HG03025 (cell line): Measurements from ENCODE around the gene CCL16.
"Not testable (repeated sequence)": the region's sequence is repeated elsewhere in the genome, so short reads cannot be mapped to it uniquely, and the experiment has no call there.

ENCODE experiments used
- ATAC-seq: cut with Tn5 transposase; IDR thresholded peaks from one replicate; pipeline ENCODE4 v1.9.1; 2021; ENCODE audit warnings: mild to moderate bottlenecking, moderate library complexity; ENCODE audit not compliant: unreplicated experiment, low FRiP score

CCL16 gene

DNA sequence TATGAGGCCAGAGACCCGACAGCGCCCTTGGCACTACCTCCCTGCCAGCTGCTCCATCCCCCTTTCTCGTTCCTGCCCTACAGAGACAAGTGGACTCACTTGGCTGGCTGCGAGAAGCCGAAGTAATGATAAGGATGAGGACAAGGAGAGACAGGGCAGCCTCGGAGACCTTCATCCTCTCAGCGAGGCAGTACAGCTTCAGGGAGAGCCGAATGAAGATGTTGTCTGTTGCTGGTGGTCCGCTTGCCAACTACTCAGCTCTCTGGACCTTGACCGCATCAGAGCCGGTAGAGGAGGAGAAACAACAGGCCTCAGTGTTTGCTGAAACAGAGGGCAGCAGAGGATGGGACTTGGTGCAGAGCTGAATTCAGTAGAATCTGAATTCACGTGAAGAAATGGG is at the start of gene CCL16:
Gene CCL16 (minus strand): TSS at position 252 of the 400 bp plus-strand sequence. CDS start 77 bp downstream, at position 175.
- ATAC-seq: no peak

GRCh38 chr17:36030956-36031355 is 49.7 kb upstream of the CCL16 start:
- no peak for ATAC-seq

GRCh38 chr17:36027761-36028160 is 46.5 kb upstream of the CCL16 start:
- no peak for ATAC-seq

DNA sequence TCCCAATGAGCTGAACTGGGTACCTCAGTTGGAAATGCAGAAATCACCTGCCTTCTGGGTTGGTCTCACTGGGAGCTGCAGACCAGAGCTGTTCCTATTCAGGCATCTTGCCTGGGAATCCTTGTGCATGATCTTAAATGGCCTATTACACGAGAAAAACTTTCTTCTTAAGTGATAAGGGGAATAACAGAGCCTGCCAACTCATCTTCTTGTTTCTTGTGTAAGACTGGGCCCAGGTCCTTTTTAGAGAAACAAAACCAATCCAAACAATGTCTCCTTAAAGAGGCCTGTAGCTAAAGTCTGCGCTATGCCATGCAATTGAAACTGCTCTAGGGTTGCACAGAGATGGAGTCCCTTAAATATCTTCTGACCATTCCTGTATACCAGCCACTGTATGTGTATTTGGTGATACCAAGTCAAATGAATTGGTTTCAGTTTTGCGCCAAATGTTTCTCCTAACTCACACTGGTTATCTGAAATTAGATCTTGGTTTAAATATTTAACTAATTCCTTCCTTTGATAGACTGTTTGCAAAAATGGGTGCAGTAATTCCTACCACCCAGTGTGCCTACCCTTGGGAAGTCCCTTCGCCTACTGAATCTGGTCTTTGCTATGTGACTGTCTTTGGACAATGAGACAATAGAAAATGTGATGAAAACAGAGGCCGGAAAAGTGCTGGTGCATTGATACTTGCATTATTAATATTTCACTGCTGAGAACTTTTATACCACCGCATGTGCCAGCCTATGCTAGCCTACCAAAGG is 43.0 kb upstream of the CCL16 start:
- no peak for ATAC-seq

DNA sequence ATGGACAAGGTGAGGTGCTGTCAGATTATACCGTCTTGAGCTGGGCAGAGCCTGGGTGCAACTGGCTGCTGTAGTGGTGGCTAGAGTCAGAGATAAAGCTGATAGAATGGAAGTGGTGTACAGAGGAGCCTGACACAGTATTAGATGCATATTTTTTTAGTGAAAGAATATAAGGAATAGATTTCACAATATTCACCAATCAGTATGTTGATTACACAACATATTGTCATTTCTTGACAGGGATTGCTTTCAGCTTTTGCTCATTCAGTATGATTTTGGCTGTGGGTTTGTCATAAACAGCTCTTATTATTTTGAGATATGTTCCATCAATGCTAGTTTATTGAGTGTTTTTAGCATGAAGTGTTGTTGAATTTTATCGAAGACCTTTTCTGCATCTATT is 38.1 kb upstream of the CCL16 start:
- no peak for ATAC-seq

- no peak for ATAC-seq
Measured at GRCh38 chr17:36017799-36018198, 36.5 kb upstream of the CCL16 start, which contains the start of gene CCL23. Gene CCL23, minus strand, starts transcription at chr17:36017972. Its CDS starts 75 bp downstream, at chr17:36017897.

DNA sequence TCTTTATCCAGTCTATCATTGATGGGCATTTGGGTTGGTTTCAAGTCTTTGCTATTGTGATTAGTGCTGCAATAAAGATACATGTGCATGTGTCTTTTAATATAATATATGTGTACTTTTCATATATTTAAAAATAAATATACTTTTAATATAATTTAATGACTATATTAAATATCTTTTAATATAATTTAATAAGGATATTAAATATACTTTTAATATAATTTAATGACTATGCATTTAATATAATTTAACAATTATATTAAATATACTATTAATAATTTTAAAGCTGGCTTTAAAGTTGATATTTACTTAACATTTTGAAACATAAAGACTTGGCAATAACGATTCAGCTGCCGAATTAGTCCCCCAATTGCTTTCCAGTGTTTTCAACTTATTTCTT is 35.3 kb upstream of the CCL16 start:
- no peak for ATAC-seq

- ATAC-seq: not testable (repeated sequence)
Measured at GRCh38 chr17:36015895-36016294, 34.6 kb upstream of the CCL16 start.

GRCh38 chr17:36014946-36015345 is 33.6 kb upstream of the CCL16 start:
- no peak for ATAC-seq

DNA sequence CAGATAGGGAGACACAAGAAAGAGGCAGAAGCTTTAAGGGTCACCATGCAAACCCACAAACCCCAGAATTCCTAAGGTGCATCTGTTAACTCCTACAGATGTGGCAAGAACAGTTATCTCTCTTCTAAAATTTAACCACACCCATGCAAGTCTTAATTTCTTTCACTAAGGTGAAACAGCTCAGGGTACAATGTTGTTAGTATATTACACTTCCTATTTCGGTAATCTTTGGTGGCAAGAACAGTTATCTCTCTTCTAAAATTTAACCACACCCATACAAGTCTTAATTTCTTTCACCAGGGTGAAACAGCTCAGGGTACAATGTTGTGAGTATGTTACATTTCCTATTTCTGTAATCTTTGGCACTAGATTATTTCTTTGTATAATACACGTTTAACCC is 29.9 kb upstream of the CCL16 start:
- no peak for ATAC-seq

- ATAC-seq: no peak
Measured at GRCh38 chr17:36008998-36009665, 27.8 kb upstream of the CCL16 start.

DNA sequence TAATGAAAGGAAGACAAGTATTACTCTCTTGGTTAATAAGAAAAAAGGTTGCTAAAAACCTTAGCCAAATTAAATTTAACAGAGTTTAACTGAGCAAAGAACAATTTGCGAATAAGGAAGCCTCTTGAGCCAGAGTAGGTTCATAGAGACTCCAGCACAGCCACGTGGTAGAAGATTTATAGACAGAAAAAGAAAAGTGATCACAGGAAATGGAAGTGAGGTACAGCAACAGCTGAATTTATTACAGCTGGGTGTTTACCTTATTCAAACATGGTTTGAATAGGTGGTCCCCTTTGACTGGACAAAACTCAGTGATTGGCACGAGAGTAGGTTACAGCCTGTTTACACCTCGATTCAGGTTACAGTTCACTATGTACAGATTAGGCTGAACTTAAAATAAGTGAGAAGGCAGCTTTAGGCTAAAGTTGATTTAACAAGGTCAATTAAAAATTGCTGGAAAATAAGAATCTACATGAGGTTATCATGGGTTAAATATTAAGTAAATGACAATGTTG is 23.4 kb upstream of the CCL16 start:
- ATAC-seq: no peak

- no peak for ATAC-seq
Measured at GRCh38 chr17:36002631-36003030, 21.3 kb upstream of the CCL16 start.

DNA sequence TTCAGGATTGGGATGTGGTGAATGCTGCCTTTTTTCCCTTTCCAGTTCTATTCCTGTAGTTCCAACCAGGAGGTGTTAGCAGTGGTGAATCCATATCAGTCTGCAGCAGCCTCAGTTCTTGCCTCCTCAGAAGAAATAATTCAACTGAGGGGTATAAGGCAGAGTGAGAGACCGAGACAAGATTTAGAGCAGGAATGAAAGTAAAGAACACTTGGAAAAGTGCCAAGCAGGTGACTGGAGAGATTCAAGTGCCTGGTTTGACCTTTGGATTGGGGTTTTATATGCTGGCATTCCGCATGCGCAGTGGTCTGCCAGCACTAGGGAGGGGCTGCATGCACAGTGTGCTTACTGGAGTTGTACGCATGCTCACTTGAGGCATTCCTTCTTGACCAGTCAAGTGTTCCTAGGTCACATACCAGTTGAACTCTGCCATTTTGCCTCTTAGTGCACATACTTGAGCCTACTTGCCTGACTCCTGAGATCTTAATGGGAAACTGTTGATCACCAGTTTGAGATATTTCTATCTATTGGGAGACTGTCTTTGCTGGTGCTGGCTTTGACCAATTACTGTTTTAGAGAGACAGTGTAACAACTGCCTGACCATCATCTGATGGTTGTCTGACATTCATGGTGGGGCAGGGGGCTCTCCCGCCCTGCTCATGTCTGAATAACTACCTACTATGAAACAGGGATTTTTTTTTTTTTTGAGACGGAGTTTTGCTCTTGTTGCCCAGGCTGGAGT is 20.7 kb upstream of the CCL16 start:
- no peak for ATAC-seq

GRCh38 chr17:36001110-36001771 is 19.9 kb upstream of the CCL16 start, which contains the start of gene CCL15:
Gene CCL15, minus strand, starts transcription at chr17:36001553. Its CDS starts 61 bp downstream, at chr17:36001492.
- no peak for ATAC-seq

GRCh38 chr17:36000732-36001109 is 19.4 kb upstream of the CCL16 start:
- no peak for ATAC-seq

DNA sequence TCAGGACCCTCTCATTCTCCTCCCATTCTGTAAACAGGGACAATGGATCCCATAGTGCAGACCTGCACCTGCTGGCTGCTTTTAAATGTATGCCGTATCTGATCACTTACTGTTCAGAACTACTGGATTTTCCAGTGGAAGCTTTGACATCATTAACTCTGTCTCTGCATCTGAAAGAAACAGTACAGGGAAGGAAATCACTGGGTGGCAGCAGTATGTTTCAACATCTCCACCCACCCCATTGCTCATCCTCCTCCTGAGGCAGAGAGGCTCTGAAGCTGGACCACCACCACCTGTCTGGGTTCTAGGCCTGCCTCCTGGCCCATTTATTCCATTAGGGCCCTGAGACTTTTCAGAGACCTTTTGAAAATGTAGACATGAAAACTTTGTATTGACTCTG is 17.5 kb upstream of the CCL16 start:
- no peak for ATAC-seq

- ATAC-seq: no peak
Measured at GRCh38 chr17:35998018-35998545, 16.8 kb upstream of the CCL16 start.

DNA sequence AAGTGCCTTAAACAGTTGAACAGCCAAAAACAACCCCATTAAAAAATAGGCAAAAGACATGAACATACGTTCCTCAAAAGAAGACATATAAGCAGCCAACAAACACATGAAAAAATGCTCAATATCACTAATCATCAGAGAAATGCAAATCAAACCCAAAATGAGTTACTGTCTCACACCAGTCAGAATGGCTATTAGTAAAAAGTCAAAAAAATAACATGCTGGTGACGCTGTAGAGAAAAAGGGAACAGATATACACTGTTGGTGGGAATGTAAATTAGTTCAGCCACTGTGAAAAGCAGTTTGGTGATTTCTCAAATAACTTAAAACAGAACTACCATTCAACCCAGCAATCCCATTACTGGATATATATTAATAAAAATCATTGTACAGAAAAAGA is 14.0 kb upstream of the CCL16 start:
- not testable (repeated sequence) for ATAC-seq

DNA sequence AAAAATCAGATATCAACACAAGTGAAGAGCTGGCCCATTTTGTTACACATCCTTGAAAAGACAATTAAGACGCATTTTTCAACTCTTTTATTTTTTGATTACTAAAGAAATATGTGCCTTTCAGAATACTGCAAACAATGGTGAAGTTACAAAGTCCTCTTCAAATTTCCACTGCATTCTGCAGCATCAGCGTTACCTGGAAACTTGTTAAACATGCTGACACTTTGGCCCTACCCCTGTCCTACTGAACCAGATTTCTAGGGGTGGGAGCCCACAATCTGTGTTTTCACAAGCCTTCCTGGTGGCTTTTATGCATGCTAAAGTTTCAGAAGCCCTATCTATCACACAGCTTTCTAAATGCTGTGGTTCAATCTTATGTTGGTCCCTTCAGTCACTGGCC is 9.8 kb upstream of the CCL16 start:
- ATAC-seq: no peak
